Dendritic cell treated with granulocyte-macrophage colony-stimulating factor and Interleukin-4, amounts not matched to agents 40 ng/mL and 50 ng/mL, for 4 days (primary cell): ENCODE results near the gene AHCY.
"Not testable (repeated sequence)": the region's sequence is repeated elsewhere in the genome, so short reads cannot be mapped to it uniquely, and the experiment has no call there.

Experiments
- H3K27ac Mint-ChIP-seq: one replicate; pipeline ENCODE4 v1.8.0; 2022; ENCODE audit warnings: mild to moderate bottlenecking, mixed read lengths
- H3K27me3 Mint-ChIP-seq: one replicate; pipeline ENCODE4 v1.8.0; 2022; ENCODE audit warnings: mild to moderate bottlenecking, mixed read lengths
- H3K36me3 Mint-ChIP-seq: one replicate; pipeline ENCODE4 v1.8.0; 2022; ENCODE audit warnings: low read depth, mixed read lengths
- H3K4me1 Mint-ChIP-seq: one replicate; pipeline ENCODE4 v1.8.0; 2022; ENCODE audit warnings: low read depth, mixed read lengths
- H3K4me3 Mint-ChIP-seq: one replicate; pipeline ENCODE4 v1.8.0; 2022; ENCODE audit warnings: mild to moderate bottlenecking, moderate library complexity, mixed read lengths
- H3K9me3 Mint-ChIP-seq: one replicate; pipeline ENCODE4 v1.8.0; 2022; ENCODE audit warnings: mixed read lengths
- intact Hi-C: fragments of 100-400 bp; cut with micrococcal nuclease; formaldehyde crosslinking; loops from one replicate; pipeline ENCODE4 v1.15.0; 2022

Gene AHCY

DNA sequence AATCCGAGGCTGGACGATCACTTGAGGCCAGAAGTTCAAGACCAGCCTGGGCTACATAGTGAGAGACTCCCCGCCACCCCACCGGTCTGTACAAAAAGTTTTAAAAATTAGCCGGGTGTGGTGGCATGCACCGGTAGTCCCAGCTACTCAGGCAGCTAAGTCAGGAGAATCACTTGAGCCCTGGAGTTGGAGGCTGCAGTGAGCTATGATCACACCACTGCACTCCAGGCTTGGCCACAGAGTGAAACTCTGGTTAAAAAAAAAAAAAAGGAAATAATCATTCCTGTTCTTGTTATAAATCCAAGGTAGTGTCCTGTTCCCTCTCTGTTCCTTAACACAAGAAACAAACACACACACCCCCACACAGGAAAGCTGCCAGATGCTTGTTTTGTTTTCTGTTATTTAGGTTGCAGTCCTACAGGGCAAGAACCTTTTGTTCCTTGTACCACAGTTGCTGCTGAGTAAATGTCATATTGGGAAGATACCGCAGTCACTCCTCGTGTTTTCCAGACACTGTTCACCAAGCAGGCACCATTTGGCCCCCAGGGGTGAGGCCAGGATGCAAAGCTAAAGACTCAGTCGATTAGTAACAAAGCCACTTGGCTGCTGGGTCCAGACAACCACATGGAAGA lies 33.0 kb downstream of the AHCY start:
- Mint-ChIP-seq H3K9me3 (no peaks in the 10 kb centered on the region), H3K27ac (no peak overlapping the region), H3K36me3 (peaks cover 47% of the 10 kb centered on the region), H3K4me3 (peak overlapping the region; percentile 17), H3K27me3 (peaks cover 13% of the 10 kb centered on the region), H3K4me1 (peaks cover 31% of the 10 kb centered on the region)
- intact Hi-C loops = no loop called here

DNA sequence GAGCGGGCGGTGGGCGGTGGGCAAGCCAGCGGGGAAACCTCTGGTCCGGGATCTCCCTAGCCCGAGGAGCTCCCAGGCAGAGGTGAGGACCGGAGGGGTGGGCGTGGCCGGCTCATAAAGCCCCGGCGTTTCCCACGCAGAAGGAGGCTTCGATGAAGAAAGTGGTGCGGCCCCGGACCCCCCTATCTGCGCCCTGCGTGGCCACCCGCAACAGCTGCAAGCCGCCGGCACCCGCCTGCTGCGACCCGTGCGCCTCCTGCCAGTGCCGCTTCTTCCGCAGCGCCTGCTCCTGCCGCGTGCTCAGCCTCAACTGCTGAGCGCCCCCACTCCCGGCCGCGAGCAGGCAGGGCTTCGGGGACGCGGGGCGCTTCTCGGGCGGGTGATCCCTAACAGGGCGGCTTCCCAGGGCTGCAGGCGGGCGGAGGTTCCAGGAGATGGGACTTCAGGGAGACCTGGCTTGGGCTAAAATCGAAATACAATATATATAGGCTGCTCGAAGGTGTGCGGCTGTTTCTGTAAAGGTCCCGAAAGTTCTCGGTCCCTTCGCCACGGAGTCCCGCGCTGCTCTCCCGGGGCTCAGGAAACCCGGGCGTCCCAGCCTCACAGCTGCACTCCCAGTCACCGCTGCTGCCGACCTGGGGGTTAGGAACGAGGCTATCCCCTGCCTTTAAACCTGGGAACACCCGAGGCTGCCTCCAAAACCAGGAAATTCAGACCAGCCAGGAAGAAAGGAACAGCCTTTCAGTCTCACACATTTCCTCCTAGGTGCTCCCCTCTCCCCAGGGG lies 34.1 kb downstream of the AHCY start:
- peak overlapping the region; percentile 72 for H3K4me3 Mint-ChIP-seq
- intact Hi-C loops = no loop called here
- H3K9me3 Mint-ChIP-seq = no peaks in the 10 kb centered on the region
- H3K36me3 Mint-ChIP-seq = peaks cover 36% of the 10 kb centered on the region
- H3K27ac Mint-ChIP-seq = peak overlapping the region; percentile 72
- peaks cover 31% of the 10 kb centered on the region for H3K4me1 Mint-ChIP-seq
- peaks cover 13% of the 10 kb centered on the region for H3K27me3 Mint-ChIP-seq

DNA sequence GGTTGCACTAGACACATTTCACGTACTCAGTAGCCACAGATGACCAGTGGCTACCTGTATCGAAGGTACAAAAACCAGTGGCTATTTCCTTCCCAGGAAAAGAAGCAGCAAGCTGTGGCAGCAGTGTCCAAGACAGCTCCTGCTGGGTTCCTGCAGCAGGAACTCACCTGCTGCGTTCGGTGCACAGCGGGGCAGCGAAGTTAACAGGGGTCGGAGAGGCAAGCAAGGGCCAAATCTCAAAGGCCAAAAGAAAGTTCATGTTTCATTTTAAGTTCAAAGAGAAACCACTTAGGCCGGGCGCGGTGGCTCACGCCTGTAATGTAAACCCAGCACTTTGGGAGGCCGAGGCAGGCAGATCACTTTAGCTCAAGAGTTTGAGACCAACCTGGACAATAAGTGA lies 35.0 kb downstream of the AHCY start:
- Mint-ChIP-seq H3K27ac (peak overlapping the region; percentile 72), H3K27me3 (peaks cover 13% of the 10 kb centered on the region), H3K36me3 (peaks cover 30% of the 10 kb centered on the region), H3K4me1 (peaks cover 31% of the 10 kb centered on the region), H3K9me3 (no peaks in the 10 kb centered on the region), H3K4me3 (peak overlapping the region; percentile 72)
- intact Hi-C loops = no loop called here

DNA sequence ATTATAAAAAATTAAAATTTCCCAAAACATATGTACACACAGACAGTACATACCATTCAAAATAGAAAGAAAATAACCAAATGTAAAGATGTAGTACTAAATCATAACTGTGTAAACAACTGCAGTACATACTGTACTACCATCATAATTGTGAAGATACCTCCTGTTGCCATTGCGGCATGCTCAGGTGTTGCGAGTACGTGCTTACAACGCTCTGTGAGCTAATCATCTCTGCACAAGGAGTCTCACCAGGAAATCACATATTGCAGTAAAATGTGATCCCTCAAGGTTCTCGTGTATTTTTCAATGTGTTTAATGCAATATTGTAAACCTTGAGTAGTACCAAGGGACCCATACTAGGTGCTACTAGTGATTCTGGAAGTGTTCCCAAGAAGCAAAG lies 39.0 kb downstream of the AHCY start:
- Mint-ChIP-seq H3K4me1 (peaks cover 28% of the 10 kb centered on the region), H3K27me3 (peaks cover 10% of the 10 kb centered on the region), H3K36me3 (peaks cover 11% of the 10 kb centered on the region), H3K27ac (no peak overlapping the region), H3K4me3 (no peak overlapping the region), H3K9me3 (no peaks in the 10 kb centered on the region)
- intact Hi-C loops = no loop called here

DNA sequence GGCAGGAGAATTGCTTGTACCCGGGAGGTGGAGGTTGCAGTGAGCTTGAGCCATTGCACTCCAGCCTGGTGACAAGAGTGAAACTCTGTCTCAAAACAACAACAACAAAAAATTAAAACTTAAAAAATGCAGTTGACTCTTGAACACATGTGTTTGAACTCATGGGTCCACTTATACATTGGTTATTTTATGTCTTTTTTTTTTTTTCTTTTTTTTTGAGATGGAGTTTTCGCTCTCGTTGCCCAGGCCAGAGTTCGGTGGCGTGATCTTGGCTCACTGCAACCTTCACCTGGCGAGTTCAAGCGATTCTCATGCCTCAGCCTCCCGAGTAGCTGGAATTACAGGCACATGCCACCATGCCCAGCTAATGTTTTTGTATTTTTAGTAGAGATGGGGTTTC lies 39.7 kb downstream of the AHCY start:
- H3K36me3 Mint-ChIP-seq, H3K27ac Mint-ChIP-seq: not testable (repeated sequence)

DNA sequence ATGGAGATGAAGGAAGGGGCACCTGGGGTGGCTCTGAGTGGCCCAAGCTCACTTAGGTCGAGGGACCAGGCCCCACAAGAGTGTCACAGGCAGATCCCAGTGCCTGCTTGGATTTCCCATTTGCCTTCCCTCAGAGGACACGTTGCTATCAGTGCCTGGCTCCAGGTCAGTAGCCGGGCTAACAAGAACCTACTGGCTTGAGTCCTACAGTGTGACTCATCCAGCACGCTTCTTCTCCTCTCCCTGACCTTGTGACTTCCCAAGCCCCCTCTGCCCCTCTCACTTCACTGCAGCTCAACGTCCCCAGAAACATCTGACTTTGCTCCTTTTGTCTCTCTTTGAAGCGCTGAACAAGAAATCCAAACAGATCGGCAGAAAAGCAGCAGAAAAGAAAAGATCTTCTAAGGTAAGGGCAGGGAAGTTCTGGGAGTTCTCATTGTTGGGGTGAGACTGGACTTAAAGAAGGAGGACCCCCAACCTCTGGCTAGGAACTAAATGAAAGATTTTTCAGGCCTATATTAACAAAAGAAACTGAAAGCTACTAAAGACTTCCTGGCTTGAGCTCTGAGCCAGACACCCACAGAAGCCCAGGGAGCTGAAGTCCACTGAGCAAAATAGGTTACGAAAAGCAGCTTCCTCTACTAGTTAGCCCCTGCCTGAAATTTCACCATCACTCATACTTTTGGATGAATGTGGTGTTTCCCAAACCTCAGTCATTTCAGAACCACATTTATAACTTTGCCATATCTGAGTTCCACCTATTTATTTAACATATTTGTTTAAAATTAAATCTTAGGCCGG lies 40.5 kb downstream of the AHCY start:
- Mint-ChIP-seq H3K4me3 (peak overlapping the region; percentile 7), H3K27me3 (no peaks in the 10 kb centered on the region), H3K36me3 (no peaks in the 10 kb centered on the region), H3K27ac (peak overlapping the region; percentile 83), H3K9me3 (no peaks in the 10 kb centered on the region), H3K4me1 (peaks cover 19% of the 10 kb centered on the region)
- intact Hi-C loops = no loop called here

More for the DNA sequence above, 39.7 kb downstream of the AHCY start:
- H3K4me1 Mint-ChIP-seq = peaks cover 21% of the 10 kb centered on the region
- H3K9me3 Mint-ChIP-seq, H3K4me3 Mint-ChIP-seq, H3K27me3 Mint-ChIP-seq, intact Hi-C loops: not testable (repeated sequence)

DNA sequence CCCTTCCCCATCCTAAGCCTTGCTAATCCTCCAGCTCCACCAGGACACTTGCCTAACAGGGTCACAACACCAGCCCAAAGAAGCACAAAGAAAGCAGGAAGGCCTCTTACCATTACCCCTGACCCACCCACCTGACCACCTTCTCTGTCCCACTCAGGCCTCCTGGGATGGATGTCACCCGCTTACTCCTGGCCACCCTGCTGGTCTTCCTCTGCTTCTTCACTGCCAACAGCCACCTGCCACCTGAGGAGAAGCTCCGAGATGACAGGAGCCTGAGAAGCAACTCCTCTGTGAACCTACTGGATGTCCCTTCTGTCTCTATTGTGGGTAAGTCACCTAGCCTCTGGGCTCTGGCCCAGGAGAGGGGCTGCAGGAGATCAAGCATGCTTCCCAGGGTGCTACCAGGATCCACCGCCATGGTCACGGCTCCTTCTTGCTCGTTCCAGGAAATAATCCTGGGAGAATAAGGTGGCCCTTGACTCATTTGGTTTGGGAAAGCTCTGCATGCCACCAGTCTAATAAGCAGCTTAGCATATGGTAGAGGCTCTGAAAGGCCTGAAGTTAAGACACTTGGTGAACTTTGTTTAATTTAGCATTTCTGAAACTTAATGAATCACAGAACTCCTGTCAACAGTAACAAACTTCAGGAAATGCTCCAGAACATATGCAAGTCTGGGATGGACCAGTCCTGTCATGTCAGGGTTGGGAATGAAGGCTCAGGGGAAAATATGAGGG lies 42.8 kb downstream of the AHCY start:
- H3K4me3 Mint-ChIP-seq = no peak overlapping the region
- no peaks in the 10 kb centered on the region for H3K9me3 Mint-ChIP-seq
- intact Hi-C loops = no loop called here
- no peaks in the 10 kb centered on the region for H3K27me3 Mint-ChIP-seq
- H3K36me3 Mint-ChIP-seq = no peaks in the 10 kb centered on the region
- H3K4me1 Mint-ChIP-seq = peaks cover 25% of the 10 kb centered on the region
- peak overlapping the region; percentile 1 for H3K27ac Mint-ChIP-seq

DNA sequence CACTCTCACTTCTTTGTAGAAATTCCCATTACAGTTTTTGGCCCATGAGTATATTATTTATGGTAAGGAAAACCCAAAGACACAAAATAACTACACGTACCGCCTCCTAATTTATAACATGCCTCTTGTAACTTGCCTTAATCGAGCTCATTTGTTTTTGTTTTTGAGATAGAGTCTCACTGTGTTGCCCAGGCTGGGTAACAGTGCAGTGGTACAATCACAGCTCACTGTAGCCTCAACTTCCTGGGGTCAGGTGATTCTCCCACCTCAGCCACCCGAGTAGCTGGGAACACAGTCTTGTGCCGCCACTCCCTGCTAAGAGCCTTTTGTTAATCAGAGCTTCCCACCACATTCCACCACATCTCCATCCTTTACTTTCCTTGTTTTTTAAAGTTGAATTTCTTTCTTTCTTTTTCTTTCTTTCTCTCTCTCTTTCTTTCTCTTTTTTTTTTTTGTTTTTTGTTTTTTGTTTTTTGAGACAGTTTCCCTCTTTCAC lies 46.5 kb downstream of the AHCY start:
- intact Hi-C loops = no loop called here
- Mint-ChIP-seq H3K36me3 (no peaks in the 10 kb centered on the region), H3K27me3 (no peaks in the 10 kb centered on the region), H3K27ac (peak overlapping the region; percentile 8), H3K4me1 (peaks cover 13% of the 10 kb centered on the region), H3K4me3 (no peak overlapping the region), H3K9me3 (no peaks in the 10 kb centered on the region)

DNA sequence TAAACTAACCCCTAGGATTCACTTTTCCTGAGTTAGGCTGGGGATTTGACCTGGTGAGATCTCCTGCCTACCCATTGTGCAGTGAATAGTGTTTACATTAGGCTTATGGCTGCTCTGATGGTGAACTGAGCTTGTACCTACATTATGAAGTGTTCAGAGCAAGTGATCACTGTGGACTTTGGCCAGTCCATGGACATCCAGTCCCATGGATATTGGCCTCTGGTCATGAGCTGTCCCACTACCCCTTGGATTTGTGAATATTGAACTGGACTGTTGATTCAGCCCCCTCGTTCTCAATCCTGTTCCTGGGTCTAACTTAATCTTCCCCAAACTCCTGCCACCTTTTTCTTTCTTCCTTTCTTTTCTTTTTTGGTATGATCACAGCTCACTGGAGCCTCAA lies 48.2 kb downstream of the AHCY start:
- no peak overlapping the region for H3K27ac Mint-ChIP-seq
- H3K36me3 Mint-ChIP-seq = no peaks in the 10 kb centered on the region
- H3K27me3 Mint-ChIP-seq = no peaks in the 10 kb centered on the region
- H3K4me1 Mint-ChIP-seq = peaks cover 26% of the 10 kb centered on the region
- intact Hi-C loops = loop anchor here (1.0 kb wide), 1 partner anchor 65 kb away; no protein-coding TSS in a partner anchor
- H3K9me3 Mint-ChIP-seq = no peaks in the 10 kb centered on the region
- H3K4me3 Mint-ChIP-seq = no peak overlapping the region

DNA sequence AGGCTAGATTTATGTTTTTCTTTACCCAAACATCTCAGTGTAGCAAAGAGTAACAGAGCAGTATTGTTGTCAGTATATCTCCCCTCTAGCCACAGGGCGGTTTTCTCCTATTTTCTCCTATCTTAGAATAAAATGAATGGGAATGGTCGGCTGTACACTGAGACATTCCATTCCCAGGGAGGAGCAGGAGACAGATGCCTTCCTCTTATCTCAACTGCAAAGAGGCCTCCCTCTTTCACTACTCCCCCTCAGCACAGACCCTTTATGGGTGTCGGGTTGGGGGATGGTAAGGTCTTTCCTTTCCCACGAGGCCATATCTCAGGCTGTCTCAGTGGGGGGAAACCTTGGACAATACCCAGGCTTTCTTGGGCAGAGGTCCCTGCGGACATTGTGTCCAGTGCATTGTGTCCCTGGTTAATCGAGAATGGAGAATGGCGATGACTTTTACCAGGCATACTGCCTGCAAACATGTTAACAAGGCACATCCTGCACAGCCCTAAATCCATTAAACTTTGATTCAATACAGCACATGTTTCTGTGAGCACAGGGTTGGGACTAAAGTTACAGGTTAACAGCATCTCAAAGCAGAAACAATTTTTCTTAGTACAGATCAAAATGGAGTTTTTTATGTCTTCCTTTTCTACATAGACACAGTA lies 50.6 kb downstream of the AHCY start:
- H3K27me3 Mint-ChIP-seq, H3K36me3 Mint-ChIP-seq, intact Hi-C loops, H3K27ac Mint-ChIP-seq, H3K9me3 Mint-ChIP-seq, H3K4me3 Mint-ChIP-seq: not testable (repeated sequence)
- peaks cover 46% of the 10 kb centered on the region for H3K4me1 Mint-ChIP-seq

DNA sequence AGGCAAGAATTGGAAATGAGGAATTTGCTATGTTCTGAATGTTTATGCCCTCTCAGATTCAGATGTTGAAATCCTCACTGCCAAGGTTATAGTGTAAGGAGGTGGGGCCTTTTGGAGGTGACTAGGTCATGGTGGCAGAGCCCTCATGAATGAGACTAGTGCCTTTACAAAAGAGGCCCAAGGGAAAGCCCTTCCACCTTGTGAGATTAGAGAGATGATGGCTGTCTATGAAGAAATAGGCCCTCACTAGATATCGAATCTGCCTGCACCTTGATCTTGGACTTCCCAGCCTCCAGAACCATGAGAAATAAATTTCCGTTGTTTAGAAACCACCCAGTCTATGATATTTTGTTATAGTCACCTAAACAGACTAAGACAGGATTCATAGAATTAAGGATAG lies 51.5 kb downstream of the AHCY start:
- Mint-ChIP-seq H3K9me3 (no peaks in the 10 kb centered on the region), H3K4me3 (no peak overlapping the region)

DNA sequence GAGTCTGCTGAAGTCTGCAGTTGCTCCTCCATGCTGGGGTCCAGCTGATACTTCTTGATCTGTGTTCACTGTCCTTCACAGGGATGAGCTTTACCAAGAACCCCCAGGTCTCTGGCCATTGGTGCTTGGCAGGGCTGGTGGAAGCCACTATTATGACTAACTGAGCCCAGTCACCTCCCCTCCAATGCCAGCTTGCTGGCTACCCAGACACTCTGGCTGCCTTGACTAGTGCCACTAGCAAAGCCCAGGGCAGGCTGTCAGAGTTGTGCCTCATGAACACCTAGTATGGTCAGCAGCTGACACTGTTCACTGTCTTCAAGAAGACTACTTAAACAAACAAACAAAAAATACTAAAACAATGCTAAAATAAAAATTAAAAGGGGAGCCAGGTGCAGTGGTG lies 53.1 kb downstream of the AHCY start:
- Mint-ChIP-seq H3K9me3 (no peaks in the 10 kb centered on the region), H3K4me1 (peaks cover 58% of the 10 kb centered on the region), H3K27ac (peak overlapping the region; percentile 81), H3K4me3 (no peak overlapping the region), H3K27me3 (no peaks in the 10 kb centered on the region), H3K36me3 (no peaks in the 10 kb centered on the region)
- intact Hi-C loops = no loop called here

More for the DNA sequence above, 51.5 kb downstream of the AHCY start:
- Mint-ChIP-seq H3K36me3 (no peaks in the 10 kb centered on the region), H3K27me3 (no peaks in the 10 kb centered on the region), H3K27ac (peak overlapping the region; percentile 44), H3K4me1 (peaks cover 49% of the 10 kb centered on the region)
- intact Hi-C loops = no loop called here

DNA sequence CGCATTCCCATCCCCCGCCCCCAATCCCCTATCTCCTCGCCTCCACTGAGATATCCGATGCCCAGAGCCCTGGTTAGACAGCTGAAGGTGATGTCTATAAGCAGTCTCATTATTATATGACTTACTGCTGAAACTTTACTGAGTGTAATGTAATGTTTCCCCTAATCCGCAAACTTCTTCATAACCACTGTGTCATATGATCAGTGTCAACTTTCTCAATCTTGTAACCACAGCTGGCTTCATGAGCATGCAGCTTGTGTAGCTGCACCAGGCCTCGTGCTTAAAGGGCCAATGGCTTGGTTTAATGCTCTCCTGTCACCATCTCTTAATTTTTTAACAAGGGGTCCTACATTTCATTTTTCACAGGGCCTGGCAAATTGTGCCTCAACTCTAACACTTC lies 53.9 kb downstream of the AHCY start:
- Mint-ChIP-seq H3K9me3 (no peaks in the 10 kb centered on the region), H3K27me3 (no peaks in the 10 kb centered on the region), H3K27ac (peak overlapping the region; percentile 81), H3K4me3 (no peak overlapping the region), H3K36me3 (no peaks in the 10 kb centered on the region), H3K4me1 (peaks cover 58% of the 10 kb centered on the region)
- intact Hi-C loops = loop anchor here (5.0 kb wide), 1 partner anchor 47 kb away; no protein-coding TSS in a partner anchor
